ENCODE data around the gene GRAP2. TPM values are rescaled to one million over a fixed set of nuclear protein-coding genes. Genes with fewer than 3 reads are reported as not detected.

The GRAP2 gene
- total and polyA plus RNA-seq, 9 of the 15 experiments (the other 6 are each of a cell fraction or from before 2014, with no cell fraction given), result 4.8 to 88.7 (median 60.4) TPM

DNA sequence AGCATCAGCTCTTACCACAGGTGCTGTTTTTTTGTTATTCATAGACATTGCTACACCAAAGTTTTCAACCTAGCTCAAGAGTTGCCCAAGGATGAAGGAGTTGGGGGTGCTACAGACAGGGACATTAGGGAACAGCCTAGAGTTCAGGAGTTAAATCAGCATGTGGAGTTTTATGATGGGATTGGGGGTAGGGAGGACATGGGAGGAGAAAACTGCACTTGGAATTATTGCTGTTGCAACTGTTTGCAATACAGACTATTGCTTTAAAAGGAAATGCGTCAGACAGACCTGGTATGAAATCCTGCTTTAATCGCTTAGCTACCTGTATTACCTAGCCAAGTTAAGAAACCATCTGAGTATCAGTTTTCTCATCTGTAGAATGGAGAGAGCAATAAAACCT, 65.6 kb downstream of the GRAP2 start (continued):
- TF ChIP-seq, protein P1, sequence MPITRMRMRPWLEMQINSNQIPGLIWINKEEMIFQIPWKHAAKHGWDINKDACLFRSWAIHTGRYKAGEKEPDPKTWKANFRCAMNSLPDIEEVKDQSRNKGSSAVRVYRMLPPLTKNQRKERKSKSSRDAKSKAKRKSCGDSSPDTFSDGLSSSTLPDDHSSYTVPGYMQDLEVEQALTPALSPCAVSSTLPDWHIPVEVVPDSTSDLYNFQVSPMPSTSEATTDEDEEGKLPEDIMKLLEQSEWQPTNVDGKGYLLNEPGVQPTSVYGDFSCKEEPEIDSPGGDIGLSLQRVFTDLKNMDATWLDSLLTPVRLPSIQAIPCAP (CRISPR knock-in tag; IDR thresholded peaks at IDR 0.05; ENCODE audit: borderline replicate concordance), result no peak
- TF ChIP-seq SAFB (IDR thresholded peaks at IDR 0.05; ENCODE audit: borderline replicate concordance, low read depth, low read length) (no peak), NEUROD1 (IDR thresholded peaks at IDR 0.05; ENCODE audit: borderline replicate concordance, low read depth, low read length, partially characterized antibody) (no peak), ZNF644 (tag; IDR thresholded peaks at IDR 0.05; ENCODE audit: low read depth) (no peak), PTTG1 (tag; IDR thresholded peaks at IDR 0.05; ENCODE audit: low read depth) (no peak), CXXC5 (CRISPR knock-in tag; IDR thresholded peaks at IDR 0.05) (0 out of 2 replicates have a peak, but pooled peaks have one; percentile 9), GTF2E2 (tag; IDR thresholded peaks at IDR 0.05) (0 out of 2 replicates have a peak, but pooled peaks have one; percentile 21), CEBPG (CRISPR knock-in tag; IDR thresholded peaks at IDR 0.05) (peak; percentile 61; the same call in 1 of the 2 replicates), CEBPG (tag; conservative IDR thresholded peaks at IDR 0.05 in 1 of 2, IDR thresholded peaks at IDR 0.05 in 1 of 2) (peak in 1 of 2 experiments; percentile 76; a peak in 2 of 4 replicates), CHCHD3 (CRISPR knock-in tag; IDR thresholded peaks at IDR 0.05) (no peak), ZNF311 (CRISPR knock-in tag; IDR thresholded peaks at IDR 0.05) (no peak), SIN3B (IDR thresholded peaks at IDR 0.05; ENCODE audit: low read depth) (no peak), PCBP1 (IDR thresholded peaks at IDR 0.05; ENCODE audit: low read depth, low read length, poor library complexity, severe bottlenecking) (no peak), CBFB (CRISPR knock-in tag; IDR thresholded peaks at IDR 0.05) (no peak), POU5F1 (IDR thresholded peaks at IDR 0.05; ENCODE audit: borderline replicate concordance, low read depth, low read length, partially characterized antibody) (no peak), TAF7 (tag; IDR thresholded peaks at IDR 0.05) (no peak), KLF1 (tag; IDR thresholded peaks at IDR 0.05) (no peak), PML (IDR thresholded peaks at IDR 0.05; ENCODE audit: low read length) (no peak)
- TF ChIP-seq, protein P2, sequence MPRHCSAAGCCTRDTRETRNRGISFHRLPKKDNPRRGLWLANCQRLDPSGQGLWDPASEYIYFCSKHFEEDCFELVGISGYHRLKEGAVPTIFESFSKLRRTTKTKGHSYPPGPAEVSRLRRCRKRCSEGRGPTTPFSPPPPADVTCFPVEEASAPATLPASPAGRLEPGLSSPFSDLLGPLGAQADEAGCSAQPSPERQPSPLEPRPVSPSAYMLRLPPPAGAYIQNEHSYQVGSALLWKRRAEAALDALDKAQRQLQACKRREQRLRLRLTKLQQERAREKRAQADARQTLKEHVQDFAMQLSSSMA (CRISPR knock-in tag; IDR thresholded peaks at IDR 0.05), result no peak
- TF ChIP-seq, protein P3, sequence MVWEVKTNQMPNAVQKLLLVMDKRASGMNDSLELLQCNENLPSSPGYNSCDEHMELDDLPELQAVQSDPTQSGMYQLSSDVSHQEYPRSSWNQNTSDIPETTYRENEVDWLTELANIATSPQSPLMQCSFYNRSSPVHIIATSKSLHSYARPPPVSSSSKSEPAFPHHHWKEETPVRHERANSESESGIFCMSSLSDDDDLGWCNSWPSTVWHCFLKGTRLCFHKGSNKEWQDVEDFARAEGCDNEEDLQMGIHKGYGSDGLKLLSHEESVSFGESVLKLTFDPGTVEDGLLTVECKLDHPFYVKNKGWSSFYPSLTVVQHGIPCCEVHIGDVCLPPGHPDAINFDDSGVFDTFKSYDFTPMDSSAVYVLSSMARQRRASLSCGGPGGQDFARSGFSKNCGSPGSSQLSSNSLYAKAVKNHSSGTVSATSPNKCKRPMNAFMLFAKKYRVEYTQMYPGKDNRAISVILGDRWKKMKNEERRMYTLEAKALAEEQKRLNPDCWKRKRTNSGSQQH (CRISPR knock-in tag; IDR thresholded peaks at IDR 0.05), result no peak
- TF ChIP-seq, protein P4, sequence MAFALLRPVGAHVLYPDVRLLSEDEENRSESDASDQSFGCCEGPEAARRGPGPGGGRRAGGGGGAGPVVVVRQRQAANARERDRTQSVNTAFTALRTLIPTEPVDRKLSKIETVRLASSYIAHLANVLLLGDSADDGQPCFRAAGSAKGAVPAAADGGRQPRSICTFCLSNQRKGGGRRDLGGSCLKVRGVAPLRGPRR (CRISPR knock-in tag; IDR thresholded peaks at IDR 0.05), result no peak
- TF ChIP-seq, protein P5, sequence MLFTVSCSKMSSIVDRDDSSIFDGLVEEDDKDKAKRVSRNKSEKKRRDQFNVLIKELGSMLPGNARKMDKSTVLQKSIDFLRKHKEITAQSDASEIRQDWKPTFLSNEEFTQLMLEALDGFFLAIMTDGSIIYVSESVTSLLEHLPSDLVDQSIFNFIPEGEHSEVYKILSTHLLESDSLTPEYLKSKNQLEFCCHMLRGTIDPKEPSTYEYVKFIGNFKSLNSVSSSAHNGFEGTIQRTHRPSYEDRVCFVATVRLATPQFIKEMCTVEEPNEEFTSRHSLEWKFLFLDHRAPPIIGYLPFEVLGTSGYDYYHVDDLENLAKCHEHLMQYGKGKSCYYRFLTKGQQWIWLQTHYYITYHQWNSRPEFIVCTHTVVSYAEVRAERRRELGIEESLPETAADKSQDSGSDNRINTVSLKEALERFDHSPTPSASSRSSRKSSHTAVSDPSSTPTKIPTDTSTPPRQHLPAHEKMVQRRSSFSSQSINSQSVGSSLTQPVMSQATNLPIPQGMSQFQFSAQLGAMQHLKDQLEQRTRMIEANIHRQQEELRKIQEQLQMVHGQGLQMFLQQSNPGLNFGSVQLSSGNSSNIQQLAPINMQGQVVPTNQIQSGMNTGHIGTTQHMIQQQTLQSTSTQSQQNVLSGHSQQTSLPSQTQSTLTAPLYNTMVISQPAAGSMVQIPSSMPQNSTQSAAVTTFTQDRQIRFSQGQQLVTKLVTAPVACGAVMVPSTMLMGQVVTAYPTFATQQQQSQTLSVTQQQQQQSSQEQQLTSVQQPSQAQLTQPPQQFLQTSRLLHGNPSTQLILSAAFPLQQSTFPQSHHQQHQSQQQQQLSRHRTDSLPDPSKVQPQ (CRISPR knock-in tag; IDR thresholded peaks at IDR 0.05; ENCODE audit: borderline replicate concordance), result no peak

Data from K562 (cell line).